Thyroid gland (tissue), 4 donors: ENCODE measurements around the gene BCR.

Experiments
- POLR2A ChIP-seq, 2 donors: fragments of 450-650 bp; IDR thresholded peaks; one replicate each; pipeline ENCODE4 v1.6.1; 2017; ENCODE audit warnings: antibody characterized with exemption in 2 of 2, mild to moderate bottlenecking in 2 of 2, moderate library complexity in 1 of 2
- TF ChIP-seq, protein P1 (sequence below), 6 experiments: fragments of 200-600 bp in 3 of 6; fragments of 450-650 bp in 3 of 6; sonication (generic) in 3 of 6; IDR thresholded peaks; one replicate each; pipeline ENCODE4 v1.5.1; 2016 to 2019; ENCODE audit warnings: antibody characterized with exemption in 6 of 6, mild to moderate bottlenecking in 2 of 6, inconsistent platforms in 1 of 6, moderate library complexity in 1 of 6

- TF ChIP-seq POLR2A (IDR thresholded peaks at IDR 0.05): no peak
- TF ChIP-seq, protein P1, sequence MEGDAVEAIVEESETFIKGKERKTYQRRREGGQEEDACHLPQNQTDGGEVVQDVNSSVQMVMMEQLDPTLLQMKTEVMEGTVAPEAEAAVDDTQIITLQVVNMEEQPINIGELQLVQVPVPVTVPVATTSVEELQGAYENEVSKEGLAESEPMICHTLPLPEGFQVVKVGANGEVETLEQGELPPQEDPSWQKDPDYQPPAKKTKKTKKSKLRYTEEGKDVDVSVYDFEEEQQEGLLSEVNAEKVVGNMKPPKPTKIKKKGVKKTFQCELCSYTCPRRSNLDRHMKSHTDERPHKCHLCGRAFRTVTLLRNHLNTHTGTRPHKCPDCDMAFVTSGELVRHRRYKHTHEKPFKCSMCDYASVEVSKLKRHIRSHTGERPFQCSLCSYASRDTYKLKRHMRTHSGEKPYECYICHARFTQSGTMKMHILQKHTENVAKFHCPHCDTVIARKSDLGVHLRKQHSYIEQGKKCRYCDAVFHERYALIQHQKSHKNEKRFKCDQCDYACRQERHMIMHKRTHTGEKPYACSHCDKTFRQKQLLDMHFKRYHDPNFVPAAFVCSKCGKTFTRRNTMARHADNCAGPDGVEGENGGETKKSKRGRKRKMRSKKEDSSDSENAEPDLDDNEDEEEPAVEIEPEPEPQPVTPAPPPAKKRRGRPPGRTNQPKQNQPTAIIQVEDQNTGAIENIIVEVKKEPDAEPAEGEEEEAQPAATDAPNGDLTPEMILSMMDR (IDR thresholded peaks at IDR 0.05): no peak
Observed at GRCh38 chr22:23152238-23153114, 27.8 kb upstream of the BCR start.
